GM12874 (cell line): ENCODE data around the gene IREB2.

ENCODE experiments used
- TF ChIP-seq, protein P1 (sequence below): IDR thresholded peaks from 2 replicates; pipeline ENCODE4 v1.5.1; 2011; ENCODE audit warnings: low read depth, mild to moderate bottlenecking, control low read depth, low read length, moderate library complexity; ENCODE audit not compliant: insufficient read depth

IREB2 gene

DNA sequence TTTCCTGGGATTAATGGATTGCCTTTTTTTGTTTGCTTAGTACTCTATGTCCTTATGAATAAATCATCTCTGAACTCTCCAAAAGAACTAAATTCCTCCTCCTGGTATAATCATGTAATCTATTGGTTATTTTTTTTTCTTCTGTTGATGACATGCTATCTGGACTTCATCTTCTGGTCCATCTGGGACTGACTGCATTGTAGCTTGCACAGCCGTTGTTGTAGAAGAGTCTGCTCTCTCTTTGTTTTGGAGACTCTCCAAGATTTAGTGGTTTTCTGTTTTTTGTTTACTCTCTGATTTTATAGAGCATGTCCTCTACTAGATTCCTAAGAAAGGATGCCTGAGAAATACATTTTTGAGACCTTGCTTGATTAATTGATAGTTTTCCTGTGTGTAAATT lies 19.1 kb downstream of the IREB2 start:
- TF ChIP-seq, protein P1, sequence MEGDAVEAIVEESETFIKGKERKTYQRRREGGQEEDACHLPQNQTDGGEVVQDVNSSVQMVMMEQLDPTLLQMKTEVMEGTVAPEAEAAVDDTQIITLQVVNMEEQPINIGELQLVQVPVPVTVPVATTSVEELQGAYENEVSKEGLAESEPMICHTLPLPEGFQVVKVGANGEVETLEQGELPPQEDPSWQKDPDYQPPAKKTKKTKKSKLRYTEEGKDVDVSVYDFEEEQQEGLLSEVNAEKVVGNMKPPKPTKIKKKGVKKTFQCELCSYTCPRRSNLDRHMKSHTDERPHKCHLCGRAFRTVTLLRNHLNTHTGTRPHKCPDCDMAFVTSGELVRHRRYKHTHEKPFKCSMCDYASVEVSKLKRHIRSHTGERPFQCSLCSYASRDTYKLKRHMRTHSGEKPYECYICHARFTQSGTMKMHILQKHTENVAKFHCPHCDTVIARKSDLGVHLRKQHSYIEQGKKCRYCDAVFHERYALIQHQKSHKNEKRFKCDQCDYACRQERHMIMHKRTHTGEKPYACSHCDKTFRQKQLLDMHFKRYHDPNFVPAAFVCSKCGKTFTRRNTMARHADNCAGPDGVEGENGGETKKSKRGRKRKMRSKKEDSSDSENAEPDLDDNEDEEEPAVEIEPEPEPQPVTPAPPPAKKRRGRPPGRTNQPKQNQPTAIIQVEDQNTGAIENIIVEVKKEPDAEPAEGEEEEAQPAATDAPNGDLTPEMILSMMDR: no peak

DNA sequence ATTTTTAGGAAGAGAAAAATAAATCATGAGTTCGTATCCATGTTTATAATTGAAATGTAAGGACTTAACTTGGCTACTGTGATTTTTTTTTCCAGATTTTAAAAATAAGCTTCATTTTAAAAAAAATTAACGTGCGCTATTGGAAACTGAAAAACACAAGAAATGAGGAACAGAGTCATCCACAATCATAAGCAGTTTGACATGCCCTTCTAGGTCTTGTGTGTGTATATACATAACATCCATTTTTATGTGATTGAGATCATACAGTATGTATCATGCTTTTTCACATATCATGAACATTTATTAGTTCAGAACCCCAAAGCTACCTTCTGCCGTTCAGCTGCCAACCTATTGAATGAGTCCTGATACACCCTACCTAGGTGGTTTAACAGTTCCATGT lies 22.7 kb downstream of the IREB2 start:
- TF ChIP-seq, protein P1: no peak

DNA sequence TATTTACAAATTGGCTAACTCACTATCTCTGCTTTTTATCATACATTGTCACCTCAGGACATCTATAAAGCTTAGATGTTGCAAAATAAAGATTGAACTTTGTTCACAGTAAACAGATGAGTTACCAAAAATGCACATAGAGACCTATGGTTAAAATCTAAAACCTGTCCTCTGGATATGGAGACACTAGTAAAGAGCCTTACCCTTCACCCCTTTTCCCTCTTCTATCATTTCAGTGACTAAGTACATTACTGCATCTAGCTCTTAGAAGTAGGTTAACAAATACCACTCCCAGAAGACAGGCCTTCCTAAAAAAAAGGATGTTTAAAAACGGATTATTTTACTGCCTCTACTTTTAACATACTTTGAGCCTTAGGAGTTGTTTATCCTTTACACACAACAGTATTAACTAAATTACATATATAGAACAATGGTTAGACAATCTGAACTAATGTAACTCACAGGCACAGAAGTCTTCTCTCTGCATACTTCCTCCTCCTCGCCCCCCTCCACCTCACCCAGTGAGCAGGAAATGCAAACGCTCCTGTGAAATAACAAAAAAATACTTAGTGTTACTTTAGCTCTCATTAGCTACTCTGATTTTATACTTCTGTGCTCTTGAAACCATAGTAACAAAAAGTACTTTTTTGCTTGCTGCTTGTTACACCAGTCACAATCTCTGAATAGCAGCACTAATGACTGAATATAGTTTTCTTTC lies 23.3 kb downstream of the IREB2 start:
- TF ChIP-seq, protein P1: no peak

DNA sequence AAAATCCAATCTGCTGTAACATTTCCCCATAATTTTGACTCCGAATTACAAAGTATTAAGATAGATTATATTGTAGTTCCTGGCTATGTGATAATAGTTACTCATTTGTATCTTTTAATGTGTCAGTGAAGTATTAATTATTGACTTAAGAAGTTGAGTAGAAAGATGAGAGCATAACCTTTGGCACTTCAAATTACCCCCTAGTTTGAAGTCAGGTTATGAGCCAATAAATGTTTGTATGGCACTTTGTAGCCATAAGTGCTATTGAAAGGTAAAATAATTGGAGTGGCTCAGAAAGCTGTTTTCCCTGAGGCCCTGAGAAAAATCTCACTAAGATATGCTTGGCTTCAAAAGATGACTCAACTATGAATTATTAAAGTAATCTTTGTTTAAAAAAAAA lies 31.0 kb downstream of the IREB2 start:
- TF ChIP-seq, protein P1: no peak

DNA sequence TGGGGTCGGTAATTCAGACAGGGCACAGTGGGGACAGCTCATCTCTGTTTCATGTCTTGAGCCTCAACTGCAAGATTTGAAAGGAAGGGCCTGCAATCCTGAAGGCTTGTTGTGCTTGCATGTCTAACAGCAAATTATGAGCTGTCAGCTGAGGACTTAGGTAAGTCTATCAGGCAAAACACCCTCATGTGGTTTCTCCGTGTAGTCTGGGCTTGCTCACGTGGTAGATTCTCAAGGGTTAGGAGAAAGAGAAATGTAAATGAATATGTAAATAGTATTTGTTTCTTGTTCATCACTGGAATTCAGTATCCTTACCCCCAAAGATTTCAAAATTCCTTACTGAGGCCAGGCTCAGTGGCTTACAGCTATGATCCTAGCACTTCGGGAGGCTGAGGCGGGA lies 39.3 kb downstream of the IREB2 start:
- TF ChIP-seq, protein P1: no peak

DNA sequence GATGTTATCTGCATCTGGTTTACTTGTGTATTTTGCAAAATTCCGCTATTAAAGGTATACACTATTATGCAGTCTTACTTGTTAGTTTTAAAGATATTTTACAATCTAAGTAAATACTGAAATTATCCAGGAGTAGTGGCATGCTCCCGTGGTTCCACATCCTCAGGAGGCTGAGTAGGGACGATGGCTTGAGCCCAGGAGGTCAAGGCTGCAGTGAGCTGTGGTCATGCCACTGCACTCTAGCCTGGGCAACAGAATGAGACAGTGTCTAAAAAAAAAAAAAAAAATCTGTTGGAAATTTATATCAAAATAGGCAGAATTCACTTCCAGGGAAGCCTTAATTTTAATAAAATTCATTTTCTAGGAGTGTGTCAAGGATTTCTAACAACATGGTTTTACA lies 41.6 kb downstream of the IREB2 start:
- TF ChIP-seq, protein P1: no peak

DNA sequence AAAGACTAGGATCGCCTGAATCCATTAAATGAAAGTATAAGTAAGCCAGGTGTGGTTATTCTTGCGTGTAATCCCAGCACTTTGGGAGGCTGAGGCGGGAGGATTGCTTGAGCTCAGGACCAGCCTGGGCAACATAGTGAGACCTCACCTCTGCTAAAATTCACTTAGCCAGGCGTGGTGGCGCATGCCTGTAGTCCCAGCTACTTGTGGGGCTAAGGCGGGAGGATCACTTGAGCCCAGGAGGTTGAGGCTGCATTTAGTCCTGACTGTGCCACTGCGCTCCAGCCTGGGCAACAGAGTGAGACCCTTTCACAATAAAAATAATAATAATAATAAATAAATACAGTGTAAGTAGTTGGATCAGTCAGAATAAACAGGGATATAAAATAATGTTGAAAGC lies 43.9 kb downstream of the IREB2 start:
- TF ChIP-seq, protein P1: no peak
